ENCODE data around the gene CAMK2G.

DNA sequence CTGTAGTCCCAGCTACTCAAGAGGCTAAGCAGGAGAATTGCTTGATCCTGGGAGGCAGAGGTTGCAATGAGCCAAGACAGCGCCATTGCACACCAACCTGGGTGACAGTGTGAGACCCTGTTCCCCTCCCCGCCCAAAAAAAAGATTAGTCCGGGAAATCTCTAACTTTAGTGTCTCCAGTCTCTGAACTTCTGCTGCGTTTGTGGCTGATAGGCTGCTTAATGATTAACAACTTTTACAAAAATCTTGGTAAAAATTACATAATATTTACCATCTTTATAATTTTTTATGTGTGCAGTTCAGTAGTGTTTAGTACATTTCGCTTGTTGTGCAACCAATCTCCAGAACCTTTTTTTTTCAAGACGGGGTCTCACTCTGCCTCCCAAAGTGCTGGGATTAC, 26.9 kb upstream of the CAMK2G start:
- TF ChIP-seq EZH2 (IDR thresholded peaks at IDR 0.05; ENCODE audit: borderline replicate concordance, low read depth, low read length, severe bottlenecking) = no peak
- TF ChIP-seq, protein P1, sequence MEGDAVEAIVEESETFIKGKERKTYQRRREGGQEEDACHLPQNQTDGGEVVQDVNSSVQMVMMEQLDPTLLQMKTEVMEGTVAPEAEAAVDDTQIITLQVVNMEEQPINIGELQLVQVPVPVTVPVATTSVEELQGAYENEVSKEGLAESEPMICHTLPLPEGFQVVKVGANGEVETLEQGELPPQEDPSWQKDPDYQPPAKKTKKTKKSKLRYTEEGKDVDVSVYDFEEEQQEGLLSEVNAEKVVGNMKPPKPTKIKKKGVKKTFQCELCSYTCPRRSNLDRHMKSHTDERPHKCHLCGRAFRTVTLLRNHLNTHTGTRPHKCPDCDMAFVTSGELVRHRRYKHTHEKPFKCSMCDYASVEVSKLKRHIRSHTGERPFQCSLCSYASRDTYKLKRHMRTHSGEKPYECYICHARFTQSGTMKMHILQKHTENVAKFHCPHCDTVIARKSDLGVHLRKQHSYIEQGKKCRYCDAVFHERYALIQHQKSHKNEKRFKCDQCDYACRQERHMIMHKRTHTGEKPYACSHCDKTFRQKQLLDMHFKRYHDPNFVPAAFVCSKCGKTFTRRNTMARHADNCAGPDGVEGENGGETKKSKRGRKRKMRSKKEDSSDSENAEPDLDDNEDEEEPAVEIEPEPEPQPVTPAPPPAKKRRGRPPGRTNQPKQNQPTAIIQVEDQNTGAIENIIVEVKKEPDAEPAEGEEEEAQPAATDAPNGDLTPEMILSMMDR (IDR thresholded peaks at IDR 0.05; ENCODE audit: borderline replicate concordance, extremely low read depth, low read length, poor library complexity, severe bottlenecking) = no peak
